Left ventricle myocardium inferior (tissue), 1 donor: ENCODE results near the gene GRIK3. TPM values are rescaled to one million over a fixed set of nuclear protein-coding genes. Genes with fewer than 3 reads are reported as not detected.

Experiments
- DNase-seq: peaks from one replicate; pipeline ENCODE4 v3.0.0-alpha.2; 2020
- H3K27ac ChIP-seq: fragments of 200-600 bp; replicated peaks from 2 replicates; pipeline ENCODE4 v1.8.0; 2021
- H3K27me3 ChIP-seq: fragments of 200-600 bp; 2 replicates; pipeline ENCODE4 v1.8.0; 2021; ENCODE audit warnings: low read depth
- H3K36me3 ChIP-seq: fragments of 200-600 bp; 2 replicates; pipeline ENCODE4 v1.8.0; 2021
- H3K4me1 ChIP-seq: fragments of 200-600 bp; 2 replicates; pipeline ENCODE4 v1.8.0; 2021
- H3K4me3 ChIP-seq: fragments of 200-600 bp; 2 replicates; pipeline ENCODE4 v1.8.0; 2021; ENCODE audit warnings: mild to moderate bottlenecking, moderate library complexity
- H3K9me3 ChIP-seq: fragments of 200-600 bp; replicated peaks from 2 replicates; pipeline ENCODE4 v1.8.0; 2021
- CTCF ChIP-seq: fragments of 200-600 bp; IDR thresholded peaks from 2 replicates; pipeline ENCODE4 v1.8.0; 2021; ENCODE audit warnings: antibody characterized with exemption, mild to moderate bottlenecking, borderline replicate concordance
- intact Hi-C: fragments of 100-400 bp; cut with micrococcal nuclease; formaldehyde crosslinking; loops from one replicate; pipeline ENCODE4 v1.11.0; 2022
- total RNA-seq: library from RNA; stranded (reverse); fragmentation: NEBNext Ultra II Directional; extraction: Animal tissue kit (Norgen Biotek cat#: 25700); gene quantifications from one replicate; pipeline ENCODE4 v1.2.1, GENCODE V29; 2021
- donor health status: DM: no; HTN: yes; CAD: no; lungs with severe emphysema.

GRIK3 gene
- total RNA-seq, 1 donor from 2014 or later = 0.55 TPM

GRCh38 chr1:36836916-36837315, 197.4 kb downstream of the GRIK3 start:
- Histone ChIP-seq H3K36me3 (no peaks in the 10 kb centered on the region), H3K9me3 (no peaks in the 10 kb centered on the region), H3K4me1 (no peaks in the 10 kb centered on the region), H3K27ac (no peak overlapping the region), H3K27me3 (peaks cover 98% of the 10 kb centered on the region), H3K4me3 (no peak overlapping the region)
- TF ChIP-seq CTCF = no peak
- DNase-seq = no peak
- intact Hi-C loops = no loop called here

DNA sequence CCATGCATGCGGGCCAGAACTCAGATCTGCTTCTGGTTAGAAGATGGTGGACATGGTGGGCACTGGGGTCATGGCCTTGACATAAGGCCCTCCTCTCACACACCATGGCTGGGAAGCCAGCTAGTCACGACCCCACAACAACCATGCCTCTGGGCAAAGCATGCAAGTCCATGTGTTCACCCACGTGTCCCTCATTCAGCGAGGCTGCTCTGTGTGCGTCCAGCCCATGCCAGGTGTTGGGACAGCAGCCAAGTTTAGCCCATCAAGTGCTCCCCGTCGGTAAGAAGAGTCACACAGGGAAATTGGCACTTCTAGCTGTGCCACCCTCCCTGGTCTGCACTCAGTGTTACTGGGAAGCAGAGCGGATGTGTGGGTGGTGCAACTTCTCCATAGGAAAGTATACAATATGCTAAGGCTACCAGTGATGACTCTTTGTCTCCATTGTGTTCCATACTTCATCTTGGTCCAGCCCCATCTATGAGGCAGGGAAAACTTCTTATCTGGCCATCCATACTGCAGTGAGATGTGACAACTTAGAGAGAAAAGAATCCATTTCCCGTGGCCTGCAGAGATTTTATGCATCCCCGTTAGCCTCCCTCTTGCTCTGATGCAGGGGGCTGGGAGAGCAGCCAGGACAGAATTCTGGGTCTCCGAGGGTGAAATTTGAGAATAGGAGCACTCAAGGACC, 198.0 kb downstream of the GRIK3 start:
- no peak for DNase-seq
- Histone ChIP-seq H3K27me3 (peaks cover 98% of the 10 kb centered on the region), H3K27ac (no peak overlapping the region), H3K4me1 (no peaks in the 10 kb centered on the region), H3K36me3 (no peaks in the 10 kb centered on the region), H3K9me3 (no peaks in the 10 kb centered on the region), H3K4me3 (no peak overlapping the region)
- no peak for TF ChIP-seq CTCF
- intact Hi-C loops = no loop called here

- DNase-seq = no peak
- Histone ChIP-seq H3K27me3 (peaks cover 98% of the 10 kb centered on the region), H3K27ac (no peak overlapping the region), H3K4me1 (no peaks in the 10 kb centered on the region), H3K4me3 (no peak overlapping the region), H3K36me3 (no peaks in the 10 kb centered on the region), H3K9me3 (no peaks in the 10 kb centered on the region)
- intact Hi-C loops = no loop called here
- TF ChIP-seq CTCF = no peak
These were observed 198.6 kb downstream of the GRIK3 start for GRCh38 chr1:36835696-36836095.

GRCh38 chr1:36835017-36835695, 199.2 kb downstream of the GRIK3 start:
- H3K27ac ChIP-seq = no peak overlapping the region
- no peak for DNase-seq
- peaks cover 94% of the 10 kb centered on the region for H3K27me3 ChIP-seq
- no peak for TF ChIP-seq CTCF
- no peaks in the 10 kb centered on the region for H3K9me3 ChIP-seq
- H3K36me3 ChIP-seq = no peaks in the 10 kb centered on the region
- H3K4me1 ChIP-seq = no peaks in the 10 kb centered on the region
- H3K4me3 ChIP-seq = no peak overlapping the region
- intact Hi-C loops = no loop called here

DNA sequence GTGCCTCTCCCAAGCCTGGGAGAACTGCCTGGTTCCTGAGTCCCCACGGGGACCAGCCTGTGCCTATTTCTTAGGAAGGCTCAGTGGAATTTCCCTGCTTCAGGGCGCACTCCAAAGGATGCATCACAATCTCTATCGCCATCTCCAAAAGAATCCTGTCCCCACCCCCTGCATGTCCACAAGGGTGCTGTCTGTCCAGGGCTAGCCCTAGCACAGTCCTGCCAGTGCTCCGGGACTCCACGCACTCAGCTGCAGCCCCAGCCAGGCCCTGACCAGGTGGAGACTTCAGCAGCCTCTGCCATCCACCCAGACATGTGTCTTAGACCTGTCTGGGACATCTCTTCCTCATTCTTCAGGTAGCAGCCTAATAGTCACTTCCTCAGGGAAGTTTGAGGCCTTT, 199.7 kb downstream of the GRIK3 start:
- H3K9me3 ChIP-seq = no peaks in the 10 kb centered on the region
- no peak overlapping the region for H3K4me3 ChIP-seq
- H3K36me3 ChIP-seq = no peaks in the 10 kb centered on the region
- no peaks in the 10 kb centered on the region for H3K4me1 ChIP-seq
- intact Hi-C loops = no loop called here
- no peak for TF ChIP-seq CTCF
- no peak for DNase-seq
- no peak overlapping the region for H3K27ac ChIP-seq
- H3K27me3 ChIP-seq = peaks cover 94% of the 10 kb centered on the region
